H9 (cell line): Measurements from ENCODE around the gene SLC25A42. TPM values are rescaled to one million over a fixed set of nuclear protein-coding genes. Genes with fewer than 3 reads are reported as not detected.

Experiments
- DNase-seq: peaks from one replicate; pipeline ENCODE4 v3.0.0-alpha.2; 2017
- H2AFZ ChIP-seq: one replicate; pipeline ENCODE4 v1.6.1; 2013; ENCODE audit warnings: mild to moderate bottlenecking, low read length, control low read depth, moderate library complexity
- H2AK5ac ChIP-seq: 2 replicates; pipeline ENCODE4 v1.6.1; 2013; ENCODE audit warnings: low read length, control low read depth, mixed read lengths; ENCODE audit not compliant: insufficient read length
- H2BK120ac ChIP-seq: one replicate; pipeline ENCODE4 v1.6.1; 2013; ENCODE audit warnings: low read depth, mild to moderate bottlenecking, low read length, control low read depth, inconsistent platforms; ENCODE audit not compliant: poor library complexity, severe bottlenecking
- H2BK12ac ChIP-seq: 2 replicates; pipeline ENCODE4 v1.6.1; 2013; ENCODE audit warnings: low read length, control low read depth, mixed read lengths, low read depth; ENCODE audit not compliant: insufficient read length
- H2BK15ac ChIP-seq: 2 replicates; pipeline ENCODE4 v1.6.1; 2013; ENCODE audit warnings: low read depth, low read length, control low read depth
- H2BK20ac ChIP-seq: one replicate; pipeline ENCODE4 v1.6.1; 2013; ENCODE audit warnings: low read depth, mild to moderate bottlenecking, low read length, control low read depth, inconsistent platforms; ENCODE audit not compliant: poor library complexity, severe bottlenecking
- H2BK5ac ChIP-seq: 2 replicates; pipeline ENCODE4 v1.6.1; 2013; ENCODE audit warnings: low read length, control low read depth, mixed read lengths; ENCODE audit not compliant: insufficient read length
- H3K14ac ChIP-seq: 2 replicates; pipeline ENCODE4 v1.6.1; 2013; ENCODE audit warnings: low read length, control low read depth; ENCODE audit not compliant: insufficient read depth
- H3K18ac ChIP-seq: 2 replicates; pipeline ENCODE4 v1.6.1; 2013; ENCODE audit warnings: low read depth, mild to moderate bottlenecking, mixed read lengths, low read length, control low read depth; ENCODE audit not compliant: insufficient read length
- H3K23ac ChIP-seq: 2 replicates; pipeline ENCODE4 v1.6.1; 2013; ENCODE audit warnings: low read length, control low read depth, mixed read lengths, low read depth; ENCODE audit not compliant: insufficient read length
- H3K23me2 ChIP-seq: 2 replicates; pipeline ENCODE4 v1.6.1; 2013; ENCODE audit warnings: low read depth, mild to moderate bottlenecking, mixed read lengths, low read length, control low read depth; ENCODE audit not compliant: insufficient read length, poor library complexity, severe bottlenecking
- H3K27ac ChIP-seq: 2 replicates; pipeline ENCODE4 v1.5.1; 2013; ENCODE audit warnings: low read length, control low read depth, mixed read lengths, low read depth; ENCODE audit not compliant: insufficient read length
- H3K27me3 ChIP-seq: 2 replicates; pipeline ENCODE4 v1.6.1; 2013; ENCODE audit warnings: low read length, control low read depth, inconsistent platforms; ENCODE audit not compliant: insufficient read depth
- H3K4ac ChIP-seq: 2 replicates; pipeline ENCODE4 v1.6.1; 2013; ENCODE audit warnings: low read depth, mild to moderate bottlenecking, control low read depth, inconsistent platforms, low read length, moderate library complexity
- H3K4me1 ChIP-seq: 2 replicates; pipeline ENCODE4 v1.6.1; 2013; ENCODE audit warnings: low read length, control low read depth, inconsistent platforms; ENCODE audit not compliant: insufficient read depth
- H3K4me2 ChIP-seq: 2 replicates; pipeline ENCODE4 v1.6.1; 2013; ENCODE audit warnings: low read length, control low read depth, mixed read lengths; ENCODE audit not compliant: insufficient read length, insufficient read depth
- H3K56ac ChIP-seq: 2 replicates; pipeline ENCODE4 v1.6.1; 2013; ENCODE audit warnings: low read depth, mild to moderate bottlenecking, mixed read lengths, low read length, control low read depth; ENCODE audit not compliant: insufficient read length
- H3K79me1 ChIP-seq: 2 replicates; pipeline ENCODE4 v1.6.1; 2013; ENCODE audit warnings: low read depth, mild to moderate bottlenecking, moderate library complexity, low read length, control low read depth, inconsistent platforms; ENCODE audit not compliant: insufficient read depth, poor library complexity, severe bottlenecking
- H3K79me2 ChIP-seq: 2 replicates; pipeline ENCODE4 v1.6.1; 2013; ENCODE audit warnings: low read length, control low read depth, inconsistent platforms; ENCODE audit not compliant: insufficient read depth
- H3K9ac ChIP-seq: 2 replicates; pipeline ENCODE4 v1.6.1; 2013; ENCODE audit warnings: low read length, control low read depth, mixed read lengths; ENCODE audit not compliant: insufficient read length; ENCODE audit errors: extremely low read depth
- H3K9me3 ChIP-seq: one replicate; pipeline ENCODE4 v1.6.1; 2013; ENCODE audit warnings: low read depth, low read length, inconsistent platforms; ENCODE audit not compliant: control insufficient read depth
- H3T11ph ChIP-seq: one replicate; pipeline ENCODE4 v1.6.1; 2013; ENCODE audit warnings: mild to moderate bottlenecking, low read length, control low read depth, inconsistent platforms
- H4K20me1 ChIP-seq: one replicate; pipeline ENCODE4 v1.6.1; 2013; ENCODE audit not compliant: control insufficient read depth, insufficient read length, insufficient read depth
- H4K5ac ChIP-seq: 2 replicates; pipeline ENCODE4 v1.6.1; 2013; ENCODE audit warnings: low read depth, mild to moderate bottlenecking, mixed read lengths, low read length, control low read depth; ENCODE audit not compliant: insufficient read length
- H4K8ac ChIP-seq: replicated peaks from 2 replicates; pipeline ENCODE4 v1.6.1; 2013; ENCODE audit warnings: low read length, control low read depth, mixed read lengths, low read depth; ENCODE audit not compliant: insufficient read length
- H4K91ac ChIP-seq: 2 replicates; pipeline ENCODE4 v1.6.1; 2013; ENCODE audit warnings: low read depth, mild to moderate bottlenecking, moderate library complexity, mixed read lengths, low read length, control low read depth; ENCODE audit not compliant: insufficient read length
- H3K27ac Mint-ChIP-seq, 3 experiments: 2 replicates in 2 of 3; 3 replicates in 1 of 3; pipeline ENCODE4 v1.8.0; 2020 to 2021; ENCODE audit warnings: mixed read lengths in 3 of 3, mild to moderate bottlenecking in 1 of 3, moderate library complexity in 1 of 3
- H3K27me3 Mint-ChIP-seq: 2 replicates; pipeline ENCODE4 v1.8.0; 2021; ENCODE audit warnings: low read depth, mild to moderate bottlenecking, moderate library complexity, mixed read lengths
- H3K36me3 Mint-ChIP-seq, 3 experiments: 2 replicates in 2 of 3; 3 replicates in 1 of 3; pipeline ENCODE4 v1.8.0; 2020 to 2021; ENCODE audit warnings: low read depth in 3 of 3, mixed read lengths in 3 of 3; ENCODE audit not compliant: insufficient read depth in 1 of 3
- H3K4me1 Mint-ChIP-seq, 2 experiments: 2 replicates each; pipeline ENCODE4 v1.8.0; 2020; ENCODE audit warnings: mixed read lengths in 2 of 2
- H3K4me3 Mint-ChIP-seq, 2 experiments: 2 replicates in 1 of 2; 3 replicates in 1 of 2; pipeline ENCODE4 v1.8.0; 2020 to 2021; ENCODE audit warnings: mild to moderate bottlenecking in 2 of 2, mixed read lengths in 2 of 2, moderate library complexity in 1 of 2
- H3K9me3 Mint-ChIP-seq, 2 experiments: 2 replicates in 1 of 2; 3 replicates in 1 of 2; pipeline ENCODE4 v1.8.0; 2020; ENCODE audit warnings: mild to moderate bottlenecking in 2 of 2, mixed read lengths in 2 of 2, moderate library complexity in 1 of 2
- WGBS: extraction: QIAGEN DNeasy Blood & Tissue Kit; methylation state at CpG from one replicate; pipeline ENCODE4 v1.1.7; 2013; ENCODE audit warnings: missing lambda C conversion rate, low lambda C conversion rate, mixed read lengths; ENCODE audit not compliant: insufficient read length; ENCODE audit errors: extremely low coverage; 5-methylcytosine and 5-hydroxymethylcytosine counted together
- total RNA-seq: library from RNA; stranded (reverse); gene quantifications from 2 replicates; pipeline ENCODE4 v1.2.1, GENCODE V29; 2021
- TF ChIP-seq, protein P1 (sequence below): fragments of 200-600 bp; sonication (generic); conservative IDR thresholded peaks from 3 replicates; pipeline ENCODE4 v1.8.0; 2021; ENCODE audit warnings: antibody characterized with exemption, mild to moderate bottlenecking

Gene SLC25A42
- total RNA-seq, 1 experiment from 2014 or later, result 3.6 TPM

DNA sequence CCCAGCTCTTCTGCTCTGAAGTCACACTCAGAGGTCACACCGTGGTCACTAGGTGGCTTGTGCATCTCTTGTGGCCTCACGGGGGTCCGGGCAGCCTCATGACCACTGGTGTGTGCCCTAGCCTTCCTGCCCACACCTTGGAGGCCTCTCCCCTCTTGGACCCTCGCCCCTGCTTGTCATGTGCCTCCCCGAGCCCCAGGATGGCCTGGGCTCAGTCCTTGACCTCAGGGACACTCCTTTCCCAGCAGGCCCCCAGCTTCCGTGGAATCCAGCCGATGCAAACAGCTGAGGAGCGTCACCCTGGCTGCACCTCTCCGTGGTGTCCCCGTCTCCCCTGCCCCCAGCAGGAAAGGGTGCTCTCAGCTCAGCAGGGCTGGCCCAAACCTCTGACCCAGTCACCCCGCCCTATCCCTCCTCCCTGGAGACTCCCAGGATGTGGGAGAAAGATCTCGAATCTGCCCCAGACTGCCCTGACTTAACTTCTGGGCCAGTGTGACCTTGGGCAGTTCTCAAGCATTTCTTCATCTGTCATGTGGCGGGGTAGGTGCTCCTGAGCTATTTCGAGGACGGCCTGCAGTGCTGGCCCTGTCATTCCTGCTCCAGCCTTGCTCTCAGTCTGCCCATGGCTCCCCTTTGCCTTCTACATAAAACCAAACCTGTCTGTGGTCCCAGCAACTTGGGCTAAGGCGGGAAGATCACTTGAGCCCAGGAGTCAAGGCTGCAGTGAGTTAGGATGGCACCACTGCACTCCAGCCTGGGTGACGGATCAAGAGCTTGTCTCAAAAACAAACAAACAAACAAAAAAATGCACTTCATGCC lies 4.6 kb upstream of the SLC25A42 start:
- Histone ChIP-seq H4K5ac (no peak overlapping the region), H4K20me1 (no peaks in the 10 kb centered on the region), H3K79me2 (no peaks in the 10 kb centered on the region), H4K8ac (no peak overlapping the region), H2BK5ac (no peak overlapping the region), H3K9ac (no peak overlapping the region), H3K9me3 (no peaks in the 10 kb centered on the region), H3K4ac (no peak overlapping the region), H2AK5ac (no peak overlapping the region), H4K91ac (no peak overlapping the region), H3K23ac (no peak overlapping the region), H2BK15ac (no peak overlapping the region), H2BK20ac (no peak overlapping the region), H3K56ac (no peak overlapping the region), H3K18ac (no peak overlapping the region), H3K27me3 (no peaks in the 10 kb centered on the region; the same call in 1 of the 2 replicates), H3K14ac (no peak overlapping the region), H3K79me1 (no peaks in the 10 kb centered on the region), H2BK12ac (no peak overlapping the region), H3K23me2 (peaks cover 4% of the 10 kb centered on the region), H2BK120ac (no peak overlapping the region), H3K4me1 (no peaks in the 10 kb centered on the region), H3T11ph (no peak overlapping the region), H2AFZ (no peak overlapping the region), H3K4me2 (no peak overlapping the region), H3K27ac (no peak overlapping the region)
- WGBS, result no CpG with 5 or more reads among the region's 17 CpGs
- H3K36me3 Mint-ChIP-seq, result peaks cover 23 to 61% (median 43%) of the 10 kb centered on the region in 3 experiments
- H3K4me3 Mint-ChIP-seq, result no peak overlapping the region
- no peaks in the 10 kb centered on the region; a peak in 1 of 5 replicates for H3K9me3 Mint-ChIP-seq
- DNase-seq, result no peak
- no peak overlapping the region for H3K27ac Mint-ChIP-seq
- peaks cover 11 to 12% of the 10 kb centered on the region in 2 experiments for H3K4me1 Mint-ChIP-seq
- TF ChIP-seq, protein P1, sequence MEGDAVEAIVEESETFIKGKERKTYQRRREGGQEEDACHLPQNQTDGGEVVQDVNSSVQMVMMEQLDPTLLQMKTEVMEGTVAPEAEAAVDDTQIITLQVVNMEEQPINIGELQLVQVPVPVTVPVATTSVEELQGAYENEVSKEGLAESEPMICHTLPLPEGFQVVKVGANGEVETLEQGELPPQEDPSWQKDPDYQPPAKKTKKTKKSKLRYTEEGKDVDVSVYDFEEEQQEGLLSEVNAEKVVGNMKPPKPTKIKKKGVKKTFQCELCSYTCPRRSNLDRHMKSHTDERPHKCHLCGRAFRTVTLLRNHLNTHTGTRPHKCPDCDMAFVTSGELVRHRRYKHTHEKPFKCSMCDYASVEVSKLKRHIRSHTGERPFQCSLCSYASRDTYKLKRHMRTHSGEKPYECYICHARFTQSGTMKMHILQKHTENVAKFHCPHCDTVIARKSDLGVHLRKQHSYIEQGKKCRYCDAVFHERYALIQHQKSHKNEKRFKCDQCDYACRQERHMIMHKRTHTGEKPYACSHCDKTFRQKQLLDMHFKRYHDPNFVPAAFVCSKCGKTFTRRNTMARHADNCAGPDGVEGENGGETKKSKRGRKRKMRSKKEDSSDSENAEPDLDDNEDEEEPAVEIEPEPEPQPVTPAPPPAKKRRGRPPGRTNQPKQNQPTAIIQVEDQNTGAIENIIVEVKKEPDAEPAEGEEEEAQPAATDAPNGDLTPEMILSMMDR, result no peak
- H3K27me3 Mint-ChIP-seq, result peaks cover 3% of the 10 kb centered on the region
